Measurements from ENCODE around the gene PIF1.
"Not testable (repeated sequence)": the region's sequence is repeated elsewhere in the genome, so short reads cannot be mapped to it uniquely, and the experiment has no call there.

Gene PIF1

GRCh38 chr15:64808785-64809453 is 16.5 kb downstream of the PIF1 start:
- DNase-seq = no peak

GRCh38 chr15:64807751-64808222 is 17.7 kb downstream of the PIF1 start:
- DNase-seq = no peak

- DNase-seq = no peak
These were observed 18.2 kb downstream of the PIF1 start for GRCh38 chr15:64807051-64807749.

- no peak for DNase-seq
These were observed 18.9 kb downstream of the PIF1 start for GRCh38 chr15:64806509-64806908.

GRCh38 chr15:64804619-64805018 is 20.8 kb downstream of the PIF1 start:
- no peak for DNase-seq

GRCh38 chr15:64803526-64803925 is 21.9 kb downstream of the PIF1 start:
- no peak for DNase-seq

GRCh38 chr15:64800476-64800875 is 25.0 kb downstream of the PIF1 start:
- DNase-seq = no peak

- not testable (repeated sequence) for DNase-seq
These were observed 26.5 kb downstream of the PIF1 start for GRCh38 chr15:64798905-64799304.

- not testable (repeated sequence) for DNase-seq
These were observed 29.5 kb downstream of the PIF1 start for GRCh38 chr15:64795921-64796320.

GRCh38 chr15:64795299-64795698 is 30.1 kb downstream of the PIF1 start:
- not testable (repeated sequence) for DNase-seq

GRCh38 chr15:64792282-64792681 is 33.2 kb downstream of the PIF1 start:
- no peak for DNase-seq

- no peak for DNase-seq
These were observed 34.0 kb downstream of the PIF1 start for GRCh38 chr15:64791401-64791800.

- no peak for DNase-seq
These were observed 41.7 kb downstream of the PIF1 start for GRCh38 chr15:64783796-64784195.

- no peak for DNase-seq
These were observed 42.7 kb downstream of the PIF1 start for GRCh38 chr15:64782751-64783150.

- no peak for DNase-seq
These were observed 44.1 kb downstream of the PIF1 start for GRCh38 chr15:64781299-64781698.

- no peak for DNase-seq
These were observed 44.8 kb downstream of the PIF1 start for GRCh38 chr15:64780600-64781156.

- no peak for DNase-seq
These were observed 45.8 kb downstream of the PIF1 start for GRCh38 chr15:64779630-64780029.

GRCh38 chr15:64779024-64779423 is 46.4 kb downstream of the PIF1 start:
- no peak for DNase-seq

GRCh38 chr15:64776402-64776786 is 49.1 kb downstream of the PIF1 start:
- DNase-seq = no peak

GRCh38 chr15:64775551-64776401 is 49.7 kb downstream of the PIF1 start, which contains the start of gene RBPMS2:
TSS of gene RBPMS2 (minus strand) at chr15:64775589. CDS start at chr15:64775319, 270 bp downstream.
- no peak for DNase-seq

- DNase-seq = no peak
These were observed 50.6 kb downstream of the PIF1 start for GRCh38 chr15:64774629-64775493.

- DNase-seq = no peak
These were observed 51.3 kb downstream of the PIF1 start for GRCh38 chr15:64774037-64774628.
